BLaER1 treated with 17β-estradiol and CSF1 and Interleukin-3, amounts not matched to agents 10 nM and 100 nM (cell line): ENCODE measurements around the gene WDR93.

Experiments used
- H3K27ac ChIP-seq, 11 experiments: shearing (Covaris generic); formaldehyde crosslinking; 2 replicates each; pipeline ENCODE4 v1.8.1; 2022
- H3K27me3 ChIP-seq, 11 experiments: shearing (Covaris generic); formaldehyde crosslinking; 2 replicates each; pipeline ENCODE4 v1.8.1; 2022
- H3K36me3 ChIP-seq, 11 experiments: shearing (Covaris generic); formaldehyde crosslinking; 2 replicates each; pipeline ENCODE4 v1.8.1; 2022
- H3K4me1 ChIP-seq, 10 experiments: shearing (Covaris generic); formaldehyde crosslinking; 2 replicates each; pipeline ENCODE4 v1.8.1; 2022
- H3K4me2 ChIP-seq, 11 experiments: shearing (Covaris generic); formaldehyde crosslinking; 2 replicates each; pipeline ENCODE4 v1.8.1; 2022
- H3K4me3 ChIP-seq, 10 experiments: shearing (Covaris generic); formaldehyde crosslinking; 2 replicates each; pipeline ENCODE4 v1.8.1; 2022
- H3K9ac ChIP-seq, 11 experiments: shearing (Covaris generic); formaldehyde crosslinking; 2 replicates each; pipeline ENCODE4 v1.8.1; 2022
- H3K9me3 ChIP-seq, 11 experiments: shearing (Covaris generic); formaldehyde crosslinking; replicated peaks in 1 of 11; 2 replicates each; pipeline ENCODE4 v1.8.1; 2022
- H4K20me1 ChIP-seq, 11 experiments: shearing (Covaris generic); formaldehyde crosslinking; 2 replicates each; pipeline ENCODE4 v1.8.1; 2022
- Cebpa-rat ChIP-seq, 11 experiments: shearing (Covaris generic); IDR thresholded peaks; 2 replicates each; pipeline ENCODE4 v1.8.1; 2022

The WDR93 gene

DNA sequence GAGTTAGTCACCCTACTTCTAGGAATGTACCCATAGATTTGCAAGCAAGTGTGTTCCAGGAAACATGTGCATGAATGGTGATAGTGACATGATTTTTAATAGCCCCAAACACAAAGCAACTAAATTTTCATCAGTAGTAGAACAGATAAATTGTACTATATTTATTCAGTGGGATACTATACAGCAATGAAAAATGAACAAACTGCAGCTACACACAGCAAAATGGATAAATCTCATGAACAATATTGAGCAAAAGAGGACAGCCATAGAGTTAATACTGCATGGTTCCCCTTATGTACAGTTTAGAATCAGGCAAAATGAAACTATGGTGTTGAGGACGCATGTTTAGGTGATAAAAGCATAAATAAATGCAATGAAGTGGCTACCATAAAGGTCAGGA is 34.5 kb downstream of the WDR93 start:
- H3K9ac ChIP-seq, result no peak overlapping the region
- no peaks in the 10 kb centered on the region for H3K27me3 ChIP-seq
- H3K4me2 ChIP-seq, result no peak overlapping the region
- H3K4me3 ChIP-seq, result no peak overlapping the region
- H4K20me1 ChIP-seq, result no peaks in the 10 kb centered on the region; a peak in 1 of 22 replicates
- H3K27ac ChIP-seq, result no peak overlapping the region
- no peak for TF ChIP-seq Cebpa-rat (IDR thresholded peaks at IDR 0.05)
- peaks cover 9 to 20% (median 15%) of the 10 kb centered on the region in 11 experiments; a peak in 21 of 22 replicates for H3K9me3 ChIP-seq
- H3K4me1 ChIP-seq, result no peaks in the 10 kb centered on the region
- no peaks in the 10 kb centered on the region for H3K36me3 ChIP-seq

DNA sequence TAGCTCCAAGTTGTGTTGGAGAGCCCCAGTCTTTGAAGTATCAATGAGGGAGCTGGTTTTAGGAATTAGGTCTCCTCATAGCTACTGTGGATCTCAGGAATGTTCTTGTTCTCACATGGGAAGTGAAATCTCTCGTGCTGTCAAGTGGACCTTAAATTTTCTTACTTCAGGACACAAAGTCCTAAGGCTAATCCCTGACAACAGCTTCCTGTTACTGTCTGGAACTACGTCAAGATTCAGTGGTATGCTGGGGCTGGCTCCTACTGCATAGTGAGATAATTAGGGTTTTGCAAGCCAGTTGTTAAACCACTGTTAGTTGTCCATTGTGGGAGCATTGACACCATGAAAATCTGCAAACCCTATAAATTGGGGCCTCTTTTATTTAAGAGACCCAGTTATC is 37.6 kb downstream of the WDR93 start:
- H4K20me1 ChIP-seq, result no peaks in the 10 kb centered on the region; a peak in 1 of 22 replicates
- H3K9ac ChIP-seq, result no peak overlapping the region
- H3K4me3 ChIP-seq, result no peak overlapping the region
- H3K27ac ChIP-seq, result no peak overlapping the region
- peaks cover 9 to 18% (median 14%) of the 10 kb centered on the region in 11 experiments; a peak in 21 of 22 replicates for H3K9me3 ChIP-seq
- no peak overlapping the region for H3K4me2 ChIP-seq
- no peaks in the 10 kb centered on the region for H3K27me3 ChIP-seq
- no peaks in the 10 kb centered on the region for H3K36me3 ChIP-seq
- no peaks in the 10 kb centered on the region for H3K4me1 ChIP-seq
- no peak for TF ChIP-seq Cebpa-rat (IDR thresholded peaks at IDR 0.05)

DNA sequence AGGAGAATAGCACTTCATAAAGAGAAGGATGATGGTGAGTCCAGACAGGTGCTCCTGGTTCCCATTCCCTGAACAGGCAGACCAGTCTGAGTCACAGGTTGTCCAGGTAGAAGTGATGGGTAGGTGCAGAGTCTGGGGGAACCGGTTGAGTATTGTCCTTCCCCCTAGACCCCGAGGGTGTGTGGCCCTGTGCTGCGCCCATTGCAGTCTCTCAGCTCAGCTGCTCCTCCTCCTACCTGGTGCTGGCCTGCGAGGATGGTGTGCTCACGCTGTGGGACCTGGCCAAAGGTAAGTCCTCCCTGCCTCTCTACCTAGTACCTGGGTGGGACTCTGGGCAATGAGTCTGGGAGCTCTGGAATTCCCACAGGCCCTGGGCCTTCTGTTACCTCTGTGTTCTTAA is 40.7 kb downstream of the WDR93 start:
- H3K4me1 ChIP-seq, result peaks cover 0 to 6% (median 0%) of the 10 kb centered on the region in 10 experiments; a peak in 1 of 20 replicates
- H3K4me3 ChIP-seq, result no peak overlapping the region
- H3K27me3 ChIP-seq, result no peaks in the 10 kb centered on the region
- H3K9ac ChIP-seq, result no peak overlapping the region
- H3K9me3 ChIP-seq, result no peaks in the 10 kb centered on the region
- TF ChIP-seq Cebpa-rat (IDR thresholded peaks at IDR 0.05), result no peak
- H4K20me1 ChIP-seq, result no peaks in the 10 kb centered on the region; a peak in 1 of 22 replicates
- H3K36me3 ChIP-seq, result no peaks in the 10 kb centered on the region
- no peak overlapping the region for H3K4me2 ChIP-seq
- H3K27ac ChIP-seq, result no peak overlapping the region

DNA sequence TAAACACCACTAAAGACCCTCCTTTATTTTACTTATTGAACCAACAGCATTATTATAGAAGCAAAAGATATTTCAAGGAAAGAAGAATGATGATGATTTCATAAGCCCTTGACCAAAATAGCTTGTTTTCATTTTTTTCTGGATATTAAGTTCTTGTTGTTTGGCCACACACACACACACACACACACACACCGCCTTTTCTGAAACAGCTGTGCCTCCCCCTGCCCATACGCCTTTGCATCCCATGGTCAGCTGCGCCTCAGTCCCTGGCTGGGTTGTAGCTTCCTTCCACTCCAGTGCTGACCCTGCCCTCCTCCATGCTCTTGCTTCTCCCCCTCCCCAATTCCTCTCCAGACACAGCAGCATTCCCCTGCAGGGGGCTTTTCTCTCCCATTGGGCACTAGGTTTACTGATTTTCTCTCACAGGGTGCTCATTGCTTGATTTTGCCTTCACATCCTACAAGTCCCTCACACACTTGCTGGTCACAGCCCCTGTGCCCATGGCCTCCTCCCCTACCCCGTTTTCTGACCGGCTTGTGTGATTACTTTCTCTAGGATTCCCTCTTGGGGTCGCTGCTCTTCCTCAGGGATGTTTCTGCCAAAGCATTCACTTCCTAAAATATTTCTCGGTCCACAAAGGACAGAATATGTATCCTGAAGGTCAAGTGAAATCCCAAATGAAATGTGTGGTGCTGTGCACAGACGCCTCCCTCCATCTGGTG is 42.0 kb downstream of the WDR93 start:
- no peak overlapping the region for H3K4me2 ChIP-seq
- no peaks in the 10 kb centered on the region for H3K27me3 ChIP-seq
- H3K9ac ChIP-seq, result no peak overlapping the region
- H3K36me3 ChIP-seq, result no peaks in the 10 kb centered on the region
- H3K27ac ChIP-seq, result no peak overlapping the region
- no peaks in the 10 kb centered on the region for H3K9me3 ChIP-seq
- no peak overlapping the region for H3K4me3 ChIP-seq
- H4K20me1 ChIP-seq, result no peaks in the 10 kb centered on the region; a peak in 1 of 22 replicates
- TF ChIP-seq Cebpa-rat (IDR thresholded peaks at IDR 0.05), result no peak
- H3K4me1 ChIP-seq, result peaks cover 0 to 6% (median 0%) of the 10 kb centered on the region in 10 experiments; a peak in 1 of 20 replicates

DNA sequence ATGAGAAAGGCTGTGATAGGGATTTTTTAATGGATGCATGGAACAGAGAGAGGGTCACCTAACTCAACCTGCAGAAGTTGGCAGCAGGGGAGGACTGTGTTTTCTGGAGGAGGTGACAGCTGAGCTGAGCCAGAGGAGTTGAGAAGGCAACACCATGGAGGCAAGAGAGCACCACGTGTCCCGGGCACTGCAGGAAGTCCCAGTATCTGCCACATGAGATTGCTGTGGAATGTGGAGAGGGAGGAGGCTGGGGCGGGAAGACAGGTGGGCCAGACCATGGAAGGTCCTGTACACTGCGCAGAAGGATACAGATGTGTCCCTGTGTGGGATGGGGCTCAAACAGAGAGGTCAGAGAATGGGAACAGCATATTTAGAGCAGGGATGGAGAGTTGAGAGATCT is 45.2 kb downstream of the WDR93 start:
- Histone ChIP-seq H3K27me3 (no peaks in the 10 kb centered on the region), H3K9ac (no peak overlapping the region), H3K4me2 (no peak overlapping the region), H4K20me1 (no peaks in the 10 kb centered on the region), H3K27ac (no peak overlapping the region), H3K4me1 (peaks cover 0 to 6% (median 0%) of the 10 kb centered on the region in 10 experiments; a peak in 1 of 20 replicates), H3K9me3 (no peaks in the 10 kb centered on the region), H3K36me3 (no peaks in the 10 kb centered on the region), H3K4me3 (no peak overlapping the region)
- TF ChIP-seq Cebpa-rat (IDR thresholded peaks at IDR 0.05), result no peak

DNA sequence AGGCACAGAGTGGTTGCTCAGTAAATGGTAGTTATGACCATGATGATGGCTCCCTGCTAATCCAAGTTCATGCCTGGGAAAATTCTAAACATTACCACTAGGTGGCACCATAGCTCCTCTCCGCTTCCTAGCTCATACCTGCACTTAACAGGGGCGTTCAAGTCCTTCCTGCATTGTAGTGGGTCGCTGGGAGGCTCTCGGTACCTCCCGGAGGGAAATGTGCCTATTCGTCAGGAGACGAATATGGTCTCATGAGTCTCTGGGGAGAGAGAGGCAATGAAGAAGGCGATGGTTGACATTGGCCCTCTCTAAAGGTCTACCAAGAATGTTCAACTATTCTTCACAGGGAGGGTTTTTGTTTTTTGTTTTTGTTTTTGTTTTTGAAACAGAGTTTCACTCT is 49.5 kb downstream of the WDR93 start:
- peak overlapping the region in 5 of 11 experiments; percentile 8 to 41 (median 24); a peak in 3 of 22 replicates for H3K4me2 ChIP-seq
- H4K20me1 ChIP-seq, result 0 out of 22 replicates have a peak, but pooled peaks cover 0 to 7% (median 0%) of the 10 kb centered on the region in 11 experiments
- H3K36me3 ChIP-seq, result no peaks in the 10 kb centered on the region
- no peaks in the 10 kb centered on the region for H3K9me3 ChIP-seq
- no peak overlapping the region for H3K4me3 ChIP-seq
- no peaks in the 10 kb centered on the region for H3K27me3 ChIP-seq
- H3K27ac ChIP-seq, result no peak overlapping the region
- no peak overlapping the region for H3K9ac ChIP-seq
- no peak for TF ChIP-seq Cebpa-rat (IDR thresholded peaks at IDR 0.05)
- no peaks in the 10 kb centered on the region for H3K4me1 ChIP-seq

DNA sequence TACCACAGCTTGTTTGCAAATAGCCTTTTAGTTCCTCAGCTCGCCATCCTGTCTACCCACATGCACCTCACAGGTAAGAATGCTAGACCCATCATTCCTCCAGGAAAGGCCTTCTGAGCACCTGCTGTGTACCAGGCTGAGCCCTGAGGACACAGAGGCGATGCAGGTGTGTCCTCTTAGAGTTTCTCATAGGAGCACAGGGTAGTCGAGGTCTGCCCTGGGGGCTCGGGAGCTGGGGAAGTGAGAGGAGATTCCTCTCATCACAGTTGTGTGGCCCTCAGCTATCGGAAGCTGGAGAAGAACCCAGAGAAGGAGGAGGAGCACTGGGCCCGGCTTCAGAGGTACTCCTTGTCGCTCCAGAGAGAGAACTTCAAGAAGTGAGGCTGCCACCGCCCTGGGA is 52.4 kb downstream of the WDR93 start:
- Histone ChIP-seq H3K9me3 (no peaks in the 10 kb centered on the region), H4K20me1 (peaks cover 0 to 10% (median 0%) of the 10 kb centered on the region in 11 experiments; a peak in 3 of 22 replicates), H3K27me3 (peaks cover 4 to 16% (median 9%) of the 10 kb centered on the region in 11 experiments; a peak in 13 of 22 replicates), H3K9ac (no peak overlapping the region; a peak in 2 of 22 replicates), H3K4me2 (no peak overlapping the region), H3K36me3 (no peaks in the 10 kb centered on the region), H3K4me1 (peaks cover 6 to 22% (median 17%) of the 10 kb centered on the region in 10 experiments; a peak in 18 of 20 replicates), H3K27ac (no peak overlapping the region), H3K4me3 (no peak overlapping the region)
- TF ChIP-seq Cebpa-rat (IDR thresholded peaks at IDR 0.05), result no peak

DNA sequence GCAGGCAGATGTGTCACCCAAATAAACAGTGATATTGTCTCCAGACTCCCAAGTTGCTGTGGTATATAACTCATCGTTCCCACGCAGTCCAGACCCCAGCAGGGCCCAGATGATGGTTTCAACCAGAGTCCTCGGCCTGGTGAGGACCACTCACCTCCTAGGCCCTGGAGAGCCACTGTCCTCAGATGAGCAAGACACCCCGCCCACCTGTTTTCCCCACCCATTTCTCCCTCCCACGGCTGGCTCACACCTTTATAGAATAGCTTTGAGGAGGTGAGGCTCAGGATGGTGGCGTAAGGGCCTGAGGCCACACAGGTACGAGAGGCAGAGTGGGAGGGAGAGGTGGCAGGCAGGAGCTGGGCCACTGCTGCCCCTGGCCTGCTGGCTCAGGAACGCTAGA is 53.0 kb downstream of the WDR93 start:
- no peak overlapping the region; a peak in 1 of 22 replicates for H3K9ac ChIP-seq
- peaks cover 6 to 22% (median 17%) of the 10 kb centered on the region in 10 experiments; a peak in 18 of 20 replicates for H3K4me1 ChIP-seq
- H3K9me3 ChIP-seq, result no peaks in the 10 kb centered on the region
- peaks cover 8 to 22% (median 15%) of the 10 kb centered on the region in 11 experiments; a peak in 19 of 22 replicates for H3K27me3 ChIP-seq
- no peak overlapping the region for H3K27ac ChIP-seq
- no peak overlapping the region for H3K4me3 ChIP-seq
- no peaks in the 10 kb centered on the region for H3K36me3 ChIP-seq
- H3K4me2 ChIP-seq, result no peak overlapping the region
- H4K20me1 ChIP-seq, result peaks cover 0 to 14% (median 0%) of the 10 kb centered on the region in 11 experiments; a peak in 3 of 22 replicates
- TF ChIP-seq Cebpa-rat (IDR thresholded peaks at IDR 0.05), result no peak

DNA sequence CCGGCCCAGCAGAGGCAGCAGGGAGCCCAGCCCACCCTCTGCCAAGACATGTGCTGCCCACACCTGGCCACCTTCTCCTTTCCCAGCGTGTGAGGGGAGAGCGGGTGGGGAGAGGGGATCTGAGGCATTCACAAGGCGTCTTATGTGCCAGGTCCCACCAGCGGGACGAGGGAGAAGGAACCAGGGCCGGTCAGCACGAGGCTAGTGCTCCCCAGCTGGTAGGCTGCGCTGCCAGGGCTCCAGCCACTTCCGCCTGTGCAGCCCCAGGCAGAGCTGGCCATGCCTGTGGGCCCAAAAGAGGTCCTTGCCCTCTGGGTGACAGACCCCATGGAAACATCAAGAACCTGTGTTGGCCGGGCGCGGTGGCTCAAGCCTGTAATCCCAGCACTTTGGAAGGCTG is 54.5 kb downstream of the WDR93 start:
- peaks cover 10 to 29% (median 21%) of the 10 kb centered on the region in 10 experiments; a peak in 18 of 20 replicates for H3K4me1 ChIP-seq
- H3K4me3 ChIP-seq, result no peak overlapping the region
- H3K9ac ChIP-seq, result no peak overlapping the region
- no peak overlapping the region for H3K4me2 ChIP-seq
- no peaks in the 10 kb centered on the region for H3K9me3 ChIP-seq
- peaks cover 0 to 14% (median 0%) of the 10 kb centered on the region in 11 experiments; a peak in 3 of 22 replicates for H4K20me1 ChIP-seq
- peaks cover 23 to 37% (median 30%) of the 10 kb centered on the region in 11 experiments for H3K27me3 ChIP-seq
- TF ChIP-seq Cebpa-rat (IDR thresholded peaks at IDR 0.05), result no peak
- H3K27ac ChIP-seq, result no peak overlapping the region
- no peaks in the 10 kb centered on the region for H3K36me3 ChIP-seq
